ENCODE data around the gene ALAS1. TPM values are rescaled to one million over a fixed set of nuclear protein-coding genes. Genes with fewer than 3 reads are reported as not detected.

ALAS1 gene
- total RNA-seq, 2 experiments from 2014 or later, result 35.7 to 37.8 TPM

DNA sequence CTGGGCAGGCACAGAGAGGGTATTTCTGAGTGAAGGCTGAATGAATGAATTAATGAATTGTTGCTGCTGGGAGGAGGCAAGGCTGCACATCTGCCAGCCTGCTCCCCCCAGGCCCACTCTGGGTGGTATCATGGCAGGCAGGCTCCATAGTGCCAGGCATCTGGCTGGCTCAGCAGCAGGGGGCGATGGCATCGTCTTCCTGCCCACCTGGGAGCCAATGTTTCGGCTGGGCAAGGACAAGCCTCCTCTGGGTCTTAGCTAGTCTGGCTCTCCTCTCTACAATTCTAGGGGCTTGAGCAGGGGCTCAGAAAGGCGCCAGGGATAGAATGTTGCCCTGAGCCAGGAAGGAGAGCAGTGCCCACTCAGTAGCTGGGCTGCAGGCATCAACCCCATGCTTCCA, 29.2 kb downstream of the ALAS1 start:
- H3K4me1 Mint-ChIP-seq (ENCODE audit: low read depth), result peaks cover 53% of the 10 kb centered on the region
- CTCF ChIA-PET, result interaction anchor here (0.6 to 14.1 kb wide), 11 partner anchors 10 to 113 kb away, joined by 3 to 314 read pairs (median 3); no protein-coding TSS in a partner anchor
- H3K27me3 Mint-ChIP-seq (ENCODE audit: low read depth), result no peaks in the 10 kb centered on the region
- H3K4me3 Mint-ChIP-seq, result no peak overlapping the region
- peak; percentile 26 for DNase-seq
- peak overlapping the region; percentile 71 for H3K27ac Mint-ChIP-seq
- intact Hi-C loops (cut with micrococcal nuclease), result loop anchor here (10.0 kb wide), 1 partner anchor 172 kb away; the partner anchor contains the start of gene DUSP7
- peaks cover 17% of the 10 kb centered on the region for H3K36me3 Mint-ChIP-seq (ENCODE audit: low read depth)
- H3K9me3 Mint-ChIP-seq, result no peaks in the 10 kb centered on the region

DNA sequence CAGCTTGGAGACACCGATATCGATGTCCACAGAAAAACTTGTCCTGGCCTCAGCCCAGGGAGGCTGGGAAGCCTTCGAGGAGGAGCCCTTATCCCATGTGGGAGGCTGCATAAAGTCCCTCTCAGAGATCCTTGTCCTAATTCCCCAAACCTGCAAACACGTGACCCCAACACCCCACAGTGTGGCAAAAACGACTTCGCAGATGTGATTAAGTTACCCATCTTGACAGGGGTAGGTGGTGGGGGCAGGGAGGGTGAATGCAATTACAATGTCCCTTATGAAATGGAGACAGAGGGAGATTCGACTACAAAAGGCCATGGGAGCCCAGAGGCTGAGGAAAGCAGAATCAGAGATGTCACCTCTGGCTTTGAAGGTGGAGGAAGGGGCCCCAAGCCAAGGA, 29.8 kb downstream of the ALAS1 start:
- H3K4me1 Mint-ChIP-seq (ENCODE audit: low read depth), result peaks cover 50% of the 10 kb centered on the region
- CTCF ChIA-PET, result interaction anchor here (1.0 to 14.1 kb wide), 4 partner anchors 10 to 112 kb away, joined by 3 to 314 read pairs (median 4); no protein-coding TSS in a partner anchor
- peak overlapping the region; percentile 71 for H3K27ac Mint-ChIP-seq
- no peaks in the 10 kb centered on the region for H3K9me3 Mint-ChIP-seq
- intact Hi-C loops (cut with micrococcal nuclease), result loop anchor here (10.0 kb wide), 1 partner anchor 173 kb away; the partner anchor contains the start of gene DUSP7
- DNase-seq, result peak; percentile 5
- H3K36me3 Mint-ChIP-seq (ENCODE audit: low read depth), result peaks cover 19% of the 10 kb centered on the region
- no peak overlapping the region for H3K4me3 Mint-ChIP-seq
- no peaks in the 10 kb centered on the region for H3K27me3 Mint-ChIP-seq (ENCODE audit: low read depth)

GRCh38 chr3:52228266-52228665, 30.3 kb downstream of the ALAS1 start:
- Mint-ChIP-seq H3K9me3 (no peaks in the 10 kb centered on the region), H3K4me3 (no peak overlapping the region), H3K27ac (no peak overlapping the region), H3K4me1 (ENCODE audit: low read depth) (peaks cover 49% of the 10 kb centered on the region), H3K27me3 (ENCODE audit: low read depth) (no peaks in the 10 kb centered on the region), H3K36me3 (ENCODE audit: low read depth) (peaks cover 19% of the 10 kb centered on the region)
- CTCF ChIA-PET, result interaction anchor here (0.7 to 5.3 kb wide), 3 partner anchors 6 to 100 kb away, joined by 4 to 76 read pairs (median 4); no protein-coding TSS in a partner anchor
- intact Hi-C loops (cut with micrococcal nuclease), result loop anchor here (10.0 kb wide), 1 partner anchor 173 kb away; the partner anchor contains the start of gene DUSP7
- no peak for DNase-seq

- H3K4me3 Mint-ChIP-seq, result no peak overlapping the region
- peaks cover 47% of the 10 kb centered on the region for H3K4me1 Mint-ChIP-seq (ENCODE audit: low read depth)
- peaks cover 20% of the 10 kb centered on the region for H3K36me3 Mint-ChIP-seq (ENCODE audit: low read depth)
- no peak for DNase-seq
- intact Hi-C loops (cut with micrococcal nuclease), result loop anchor here (10.0 kb wide), 1 partner anchor 174 kb away; the partner anchor contains the start of gene DUSP7
- CTCF ChIA-PET, result interaction anchor here (0.7 to 5.3 kb wide), 3 partner anchors 7 to 99 kb away, joined by 3 to 76 read pairs (median 4); no protein-coding TSS in a partner anchor
- H3K27ac Mint-ChIP-seq, result no peak overlapping the region
- no peaks in the 10 kb centered on the region for H3K27me3 Mint-ChIP-seq (ENCODE audit: low read depth)
- H3K9me3 Mint-ChIP-seq, result no peaks in the 10 kb centered on the region
Observed at GRCh38 chr3:52228751-52229291, 30.9 kb downstream of the ALAS1 start.

DNA sequence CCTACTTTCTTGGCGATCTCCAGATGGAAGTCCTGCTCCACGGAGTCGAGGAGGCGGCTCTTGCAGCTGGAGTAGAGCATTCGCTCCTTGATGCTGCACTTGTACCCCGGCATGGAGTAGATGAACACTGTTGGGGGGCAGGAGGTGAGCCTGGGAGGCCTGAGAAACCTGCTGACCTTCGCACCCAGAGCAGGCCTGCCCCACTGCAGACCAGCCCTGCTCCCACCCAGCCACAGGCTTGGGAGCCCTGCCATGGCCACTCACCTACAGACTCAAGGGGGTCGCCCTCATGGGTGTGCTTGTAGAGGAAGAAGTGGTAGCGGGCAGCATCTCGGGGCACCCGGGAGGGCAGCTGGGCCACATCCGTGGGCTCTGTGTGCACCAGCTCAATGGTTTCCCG, 31.7 kb downstream of the ALAS1 start:
- Mint-ChIP-seq H3K27ac (no peak overlapping the region), H3K27me3 (ENCODE audit: low read depth) (no peaks in the 10 kb centered on the region), H3K4me3 (no peak overlapping the region), H3K9me3 (no peaks in the 10 kb centered on the region), H3K4me1 (ENCODE audit: low read depth) (peaks cover 46% of the 10 kb centered on the region), H3K36me3 (ENCODE audit: low read depth) (peaks cover 24% of the 10 kb centered on the region)
- CTCF ChIA-PET, result interaction anchor here (1.0 to 5.3 kb wide), 4 partner anchors 8 to 109 kb away, joined by 3 to 76 read pairs (median 28); partner anchors contain the start of gene PPM1M
- intact Hi-C loops (cut with micrococcal nuclease), result loop anchor here (10.0 kb wide), 1 partner anchor 175 kb away; the partner anchor contains the start of gene DUSP7
- peak; percentile 3 for DNase-seq

DNA sequence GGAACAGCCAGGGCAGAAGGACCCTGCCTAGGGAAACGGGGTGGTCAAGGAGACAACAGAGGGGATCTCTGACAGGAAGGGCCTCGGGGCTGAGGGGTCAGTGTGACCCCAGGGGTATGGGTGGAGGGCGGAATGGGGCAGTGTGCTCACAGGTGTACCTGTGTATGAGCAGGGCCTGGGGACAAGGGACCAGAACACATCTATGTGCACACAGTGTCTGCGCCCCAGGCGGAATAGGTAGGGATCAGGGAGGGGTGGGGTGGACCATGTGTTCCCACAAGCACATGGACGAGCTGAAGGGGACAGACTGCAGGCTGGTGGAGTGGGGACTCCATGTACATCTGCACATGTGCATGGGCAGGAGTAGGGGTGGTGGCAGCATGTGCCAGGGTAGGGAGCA, 32.5 kb downstream of the ALAS1 start:
- peaks cover 26% of the 10 kb centered on the region for H3K36me3 Mint-ChIP-seq (ENCODE audit: low read depth)
- H3K27me3 Mint-ChIP-seq (ENCODE audit: low read depth), result no peaks in the 10 kb centered on the region
- H3K9me3 Mint-ChIP-seq, result no peaks in the 10 kb centered on the region
- intact Hi-C loops (cut with micrococcal nuclease), result no loop called here
- H3K4me1 Mint-ChIP-seq (ENCODE audit: low read depth), result peaks cover 45% of the 10 kb centered on the region
- CTCF ChIA-PET, result interaction anchor here (0.9 to 7.3 kb wide), 11 partner anchors 9 to 229 kb away, joined by 3 to 147 read pairs (median 17); partner anchors contain the start of genes GLYCTK, PPM1M and WDR82
- peak overlapping the region; percentile 41 for H3K27ac Mint-ChIP-seq
- H3K4me3 Mint-ChIP-seq, result no peak overlapping the region
- no peak for DNase-seq

- no peak for DNase-seq
- Mint-ChIP-seq H3K27ac (no peak overlapping the region), H3K4me1 (ENCODE audit: low read depth) (peaks cover 45% of the 10 kb centered on the region), H3K27me3 (ENCODE audit: low read depth) (no peaks in the 10 kb centered on the region), H3K4me3 (no peak overlapping the region), H3K9me3 (no peaks in the 10 kb centered on the region), H3K36me3 (ENCODE audit: low read depth) (peaks cover 26% of the 10 kb centered on the region)
- intact Hi-C loops (cut with micrococcal nuclease), result loop anchor here (1.0 kb wide), 1 partner anchor 108 kb away; no protein-coding TSS in a partner anchor
- CTCF ChIA-PET, result interaction anchor here (0.6 to 7.3 kb wide), 26 partner anchors 9 to 230 kb away, joined by 3 to 147 read pairs (median 6); partner anchors contain the start of genes GLYCTK, PPM1M, TNNC1 and WDR82
Observed at GRCh38 chr3:52230889-52231499, 33.0 kb downstream of the ALAS1 start.

DNA sequence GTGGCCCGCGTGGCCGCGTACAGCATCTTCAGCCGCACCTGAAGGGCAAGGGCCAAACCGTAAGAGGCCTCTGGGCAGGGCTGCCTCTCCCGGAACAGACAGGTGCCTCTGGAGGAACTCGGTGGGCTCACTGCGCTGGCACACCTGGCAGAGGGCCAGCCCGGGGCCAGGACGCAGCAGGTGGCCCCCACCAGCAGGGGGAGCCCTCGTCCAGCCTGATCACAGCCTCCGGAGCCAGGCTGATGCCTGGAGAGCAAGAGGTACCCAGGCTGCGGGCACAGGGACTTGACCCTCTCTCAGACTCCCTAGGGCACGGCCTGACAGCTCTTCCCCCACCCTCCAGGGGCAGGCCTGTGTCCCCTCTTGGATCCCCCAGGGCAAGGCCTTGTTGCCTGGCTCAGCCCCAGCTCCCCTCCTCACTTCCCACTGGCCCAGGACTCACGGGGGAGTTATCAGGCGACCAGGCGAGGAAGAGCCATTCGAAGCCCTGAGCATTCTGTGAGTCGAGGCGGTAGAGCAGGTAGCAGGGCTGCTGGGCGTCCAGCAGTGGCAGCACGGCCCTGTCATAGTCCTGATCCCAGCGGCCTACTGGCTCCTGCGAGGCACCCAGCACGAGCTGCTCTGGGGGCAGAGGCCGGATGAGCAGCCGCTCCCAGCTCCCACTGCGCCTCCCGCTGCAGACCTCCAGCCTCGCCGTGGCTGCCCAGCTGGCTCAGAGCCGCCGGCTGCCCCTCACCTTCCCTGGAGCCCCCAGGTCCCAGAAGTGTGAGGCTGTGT, 33.7 kb downstream of the ALAS1 start:
- H3K4me3 Mint-ChIP-seq, result no peak overlapping the region
- no peaks in the 10 kb centered on the region for H3K9me3 Mint-ChIP-seq
- intact Hi-C loops (cut with micrococcal nuclease), result loop anchor here (1.0 kb wide), 1 partner anchor 108 kb away; no protein-coding TSS in a partner anchor
- peaks cover 27% of the 10 kb centered on the region for H3K36me3 Mint-ChIP-seq (ENCODE audit: low read depth)
- H3K4me1 Mint-ChIP-seq (ENCODE audit: low read depth), result peaks cover 45% of the 10 kb centered on the region
- H3K27ac Mint-ChIP-seq, result peak overlapping the region; percentile 88
- peak; percentile 89 for DNase-seq
- H3K27me3 Mint-ChIP-seq (ENCODE audit: low read depth), result no peaks in the 10 kb centered on the region
- CTCF ChIA-PET, result interaction anchor here (0.5 to 7.3 kb wide), 30 partner anchors 8 to 420 kb away, joined by 3 to 147 read pairs (median 5); partner anchors contain the start of genes GLYCTK, PPM1M, TNNC1 and WDR82

DNA sequence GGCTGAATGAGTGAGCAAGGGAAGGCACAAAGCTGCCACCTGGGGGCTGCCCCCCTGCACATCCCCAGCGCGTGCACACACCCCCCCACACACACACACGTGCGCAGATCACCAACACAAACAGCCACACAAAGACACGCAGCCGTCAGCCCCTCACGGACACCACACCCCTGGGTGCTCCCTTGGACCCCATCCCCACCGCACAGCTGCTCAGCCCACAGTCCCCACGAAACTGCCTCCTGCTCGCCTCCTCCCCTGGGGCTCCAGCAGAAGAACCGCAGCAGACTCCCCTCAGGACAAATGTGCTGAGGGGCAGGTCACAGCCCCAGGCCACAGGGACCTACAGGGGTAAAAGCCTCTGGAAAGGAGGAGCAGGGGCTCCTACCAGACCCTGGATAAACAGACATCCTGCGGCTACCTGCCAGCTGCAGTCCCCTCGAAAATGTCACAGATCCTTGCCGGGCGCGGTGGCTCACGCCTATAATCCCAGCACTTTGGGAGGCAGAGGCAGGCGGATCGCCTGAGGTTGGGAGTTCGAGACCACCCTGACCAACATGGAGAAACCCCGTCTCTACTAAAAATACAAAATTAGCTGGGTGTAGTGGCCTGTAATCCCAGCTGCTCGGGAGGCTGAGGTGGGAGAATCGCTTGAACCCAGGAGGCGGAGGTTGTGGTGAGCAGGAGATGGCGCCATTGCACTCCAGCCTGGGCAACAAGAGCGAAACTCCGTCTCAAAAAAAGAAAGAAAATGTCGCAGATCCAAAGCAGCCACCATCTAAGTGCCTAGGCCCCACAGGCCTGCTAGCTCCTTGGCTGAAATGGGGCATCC, 34.5 kb downstream of the ALAS1 start:
- Mint-ChIP-seq H3K4me1 (ENCODE audit: low read depth) (peaks cover 49% of the 10 kb centered on the region), H3K9me3 (no peaks in the 10 kb centered on the region), H3K27ac (peak overlapping the region; percentile 71), H3K36me3 (ENCODE audit: low read depth) (peaks cover 27% of the 10 kb centered on the region), H3K4me3 (no peak overlapping the region), H3K27me3 (ENCODE audit: low read depth) (no peaks in the 10 kb centered on the region)
- CTCF ChIA-PET, result interaction anchor here (0.5 to 7.3 kb wide), 27 partner anchors 11 to 419 kb away, joined by 3 to 147 read pairs (median 5); partner anchors contain the start of genes GLYCTK, PPM1M and WDR82
- intact Hi-C loops (cut with micrococcal nuclease), result no loop called here
- DNase-seq, result peak; percentile 73

GRCh38 chr3:52233108-52233591, 35.2 kb downstream of the ALAS1 start:
- intact Hi-C loops (cut with micrococcal nuclease), result no loop called here

GRCh38 chr3:52233968-52234367, 36.0 kb downstream of the ALAS1 start:
- CTCF ChIA-PET, result interaction anchor here (0.7 to 7.3 kb wide), 8 partner anchors 12 to 483 kb away, joined by 3 to 147 read pairs (median 12); partner anchors contain the start of genes PPM1M and WDR82
- Mint-ChIP-seq H3K36me3 (ENCODE audit: low read depth) (peaks cover 32% of the 10 kb centered on the region), H3K4me1 (ENCODE audit: low read depth) (peaks cover 58% of the 10 kb centered on the region), H3K27ac (peak overlapping the region; percentile 71), H3K27me3 (ENCODE audit: low read depth) (no peaks in the 10 kb centered on the region), H3K4me3 (no peak overlapping the region), H3K9me3 (no peaks in the 10 kb centered on the region)
- intact Hi-C loops (cut with micrococcal nuclease), result no loop called here
- no peak for DNase-seq

More at GRCh38 chr3:52233108-52233591, 35.2 kb downstream of the ALAS1 start:
- H3K4me3 Mint-ChIP-seq, result no peak overlapping the region
- no peaks in the 10 kb centered on the region for H3K9me3 Mint-ChIP-seq
- CTCF ChIA-PET, result interaction anchor here (0.5 to 7.3 kb wide), 14 partner anchors 11 to 183 kb away, joined by 3 to 147 read pairs (median 10); partner anchors contain the start of genes GLYCTK, PPM1M and WDR82
- H3K27me3 Mint-ChIP-seq (ENCODE audit: low read depth), result no peaks in the 10 kb centered on the region
- H3K36me3 Mint-ChIP-seq (ENCODE audit: low read depth), result peaks cover 27% of the 10 kb centered on the region
- no peak for DNase-seq
- peak overlapping the region; percentile 71 for H3K27ac Mint-ChIP-seq
- peaks cover 54% of the 10 kb centered on the region for H3K4me1 Mint-ChIP-seq (ENCODE audit: low read depth)
